Smooth muscle cell of trachea (primary cell): Measurements from ENCODE around the gene HRG. TPM values are rescaled to one million over a fixed set of nuclear protein-coding genes. Genes with fewer than 3 reads are reported as not detected.

Experiments used
- total RNA-seq: library from RNA; depleted of rRNA; stranded (reverse); fragments of >200 nt; gene quantifications from 2 replicates; pipeline ENCODE4 v1.2.1, GENCODE V29; 2014

HRG gene
- not detected in 2 replicates for total RNA-seq

GRCh38 chr3:186665625-186666188 lies at the start of gene HRG:
HRG (plus strand) TSS chr3:186666014; CDS start chr3:186666032, 18 bp downstream.

DNA sequence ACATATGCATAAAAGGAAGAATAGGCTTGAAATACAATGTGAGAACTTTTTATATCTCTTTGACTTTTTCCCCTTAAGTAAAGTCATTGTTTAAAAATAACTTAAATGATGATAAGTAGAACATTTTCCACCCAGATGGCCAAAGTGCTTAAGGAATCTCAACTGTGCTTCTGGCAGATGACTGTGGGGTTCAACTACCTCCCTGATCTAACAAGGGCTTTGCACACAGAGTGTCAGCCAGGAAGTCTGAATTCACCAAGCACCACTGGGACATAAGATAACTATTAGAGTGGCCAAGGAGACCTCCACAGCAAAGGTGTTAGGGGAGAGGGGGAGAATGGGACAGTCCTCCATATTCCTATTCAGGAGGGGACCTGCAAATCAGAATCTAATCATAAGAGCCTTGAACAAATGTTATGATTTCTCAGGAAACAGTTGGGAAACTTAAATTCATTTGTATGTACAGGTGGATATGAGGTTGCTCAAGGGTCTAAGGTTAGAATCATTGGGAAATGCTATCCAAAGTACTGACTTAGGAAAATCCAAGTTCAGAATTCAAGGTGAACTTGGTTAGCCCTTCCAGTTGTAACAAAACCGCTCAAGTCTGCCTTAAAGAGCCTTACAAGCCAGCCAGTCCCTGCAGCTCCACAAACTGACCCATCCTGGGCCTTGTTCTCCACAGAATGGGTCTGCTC lies 25.9 kb upstream of the HRG start, which contains the start of gene FETUB:
Gene FETUB (plus strand): TSS at position 622 of the 695 bp plus-strand sequence. CDS start 62 bp downstream, at position 684.

DNA sequence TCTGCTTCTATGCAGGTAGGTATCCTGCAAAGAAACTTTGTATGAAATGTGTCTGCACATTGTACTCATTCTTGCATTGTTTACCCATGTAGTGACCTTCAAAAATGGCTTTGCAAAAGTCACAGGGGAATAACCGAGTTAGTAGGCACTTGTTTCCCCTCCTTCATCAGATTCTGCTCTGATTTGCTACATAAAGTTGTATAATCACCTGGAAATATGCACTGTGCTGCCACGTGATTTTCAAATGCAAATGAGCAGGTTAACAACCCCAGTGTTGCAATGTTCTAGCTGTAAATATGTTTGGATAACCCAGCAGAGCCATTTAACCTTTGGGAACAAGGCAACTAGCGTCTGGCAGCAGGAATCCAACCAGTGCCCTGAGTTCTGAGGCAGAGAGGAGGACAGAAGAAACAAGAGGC lies 51.2 kb downstream of the HRG start, which contains the start of gene KNG1:
Gene KNG1 (plus strand): TSS at position 321 of the 419 bp plus-strand sequence. CDS start 184 bp downstream, outside the sequence.

Other genes starting within 250 kb of the HRG start
- gene CRYGS, start 121.6 kb upstream of the HRG start, total RNA-seq = 0.83 and 2.0 TPM in 2 replicates
- gene TBCCD1, start 98.7 kb upstream of the HRG start, total RNA-seq = 13.6 and 14.8 TPM in 2 replicates
- gene DNAJB11, start 95.3 kb upstream of the HRG start, total RNA-seq = 30.1 and 39.3 TPM in 2 replicates
- not detected in 2 replicates for gene AHSG, start 53.0 kb upstream of the HRG start, total RNA-seq
- gene FETUB, start 25.6 kb upstream of the HRG start, total RNA-seq = not detected in 2 replicates
- gene KNG1, start 51.3 kb downstream of the HRG start, total RNA-seq = not detected in 2 replicates
- gene EIF4A2, start 117.6 kb downstream of the HRG start, total RNA-seq = 717 and 813 TPM in 2 replicates
- gene RFC4, start 140.5 kb downstream of the HRG start, total RNA-seq = 11.4 and 42.2 TPM in 2 replicates
- under 0.01 and 0.15 TPM in 2 replicates for gene ADIPOQ, start 176.7 kb downstream of the HRG start, total RNA-seq